Iris pigment epithelial cell (primary cell): ENCODE measurements around the gene LBX2.
A peak's percentile ranks its signal among the peaks of the same experiment; 100 is the strongest.

Experiments used
- DNase-seq: peaks from one replicate; pipeline ENCODE4 v3.0.0-alpha.2; 2011; ENCODE audit warnings: low read depth

The LBX2 gene

GRCh38 chr2:74525717-74526648, 26.6 kb upstream of the LBX2 start, which contains the start of gene DQX1:
Gene DQX1, minus strand, starts transcription at chr2:74526231. Its CDS starts 502 bp downstream, at chr2:74525729.
- DNase-seq = peak; percentile 33

- no peak for DNase-seq
Measured at GRCh38 chr2:74524955-74525716, 25.7 kb upstream of the LBX2 start.

GRCh38 chr2:74524005-74524404, 24.6 kb upstream of the LBX2 start:
- DNase-seq = no peak

- no peak for DNase-seq
Measured at GRCh38 chr2:74522516-74522915, 23.1 kb upstream of the LBX2 start.

GRCh38 chr2:74516650-74517049, 17.2 kb upstream of the LBX2 start:
- DNase-seq = no peak

GRCh38 chr2:74515981-74516633, 16.7 kb upstream of the LBX2 start:
- peak; percentile 46 for DNase-seq

- DNase-seq = no peak
Measured at GRCh38 chr2:74515271-74515980, 16.0 kb upstream of the LBX2 start.

GRCh38 chr2:74514368-74515270, 15.2 kb upstream of the LBX2 start, which contains the start of gene TLX2:
Gene TLX2, plus strand, starts transcription at chr2:74514450. Its CDS starts 357 bp downstream, at chr2:74514807.
- DNase-seq = no peak

GRCh38 chr2:74513605-74514367, 14.4 kb upstream of the LBX2 start:
- DNase-seq = no peak

- no peak for DNase-seq
Measured at GRCh38 chr2:74512744-74513604, 13.6 kb upstream of the LBX2 start.

GRCh38 chr2:74511104-74511989, 11.9 kb upstream of the LBX2 start:
- DNase-seq = no peak

GRCh38 chr2:74510272-74510671, 10.9 kb upstream of the LBX2 start:
- DNase-seq = no peak

- DNase-seq = peak; percentile 44
Measured at GRCh38 chr2:74507926-74508520, 8.6 kb upstream of the LBX2 start.

GRCh38 chr2:74507145-74507925, 7.9 kb upstream of the LBX2 start, which contains the start of gene PCGF1:
Gene PCGF1, minus strand, starts transcription at chr2:74507695. Its CDS starts 27 bp downstream, at chr2:74507668.
- DNase-seq = peak; percentile 97

- DNase-seq = no peak
Measured at GRCh38 chr2:74505448-74506246, 6.2 kb upstream of the LBX2 start.

- DNase-seq = no peak
Measured at GRCh38 chr2:74504591-74504990, 5.2 kb upstream of the LBX2 start.
